NK-92 (cell line): ENCODE data around the gene ESPL1.

ENCODE experiments used
- DNase-seq: peaks from one replicate; lab custom pipeline; 2025; ENCODE audit not compliant: unreplicated experiment; lab: John Stamatoyannopoulos, UW

ESPL1 gene

GRCh38 chr12:53267999-53268629, at the start of gene ESPL1:
ESPL1 (plus strand) TSS chr12:53268299; CDS start chr12:53268767, 468 bp downstream.
- no peak for DNase-seq

GRCh38 chr12:53218551-53219291, 49.4 kb upstream of the ESPL1 start:
- DNase-seq, result no peak

- no peak for DNase-seq
Observed at GRCh38 chr12:53219292-53219955, 48.7 kb upstream of the ESPL1 start.

- no peak for DNase-seq
Observed at GRCh38 chr12:53219956-53220693, 48.0 kb upstream of the ESPL1 start.

GRCh38 chr12:53220694-53221202, 47.4 kb upstream of the ESPL1 start:
- DNase-seq, result no peak

GRCh38 chr12:53221203-53222080, 46.7 kb upstream of the ESPL1 start:
- DNase-seq, result no peak

- no peak for DNase-seq
Observed at GRCh38 chr12:53222170-53222721, 45.9 kb upstream of the ESPL1 start.

- DNase-seq, result no peak
Observed at GRCh38 chr12:53222806-53223261, 45.3 kb upstream of the ESPL1 start.

GRCh38 chr12:53223389-53224060, 44.6 kb upstream of the ESPL1 start:
- DNase-seq, result no peak

- no peak for DNase-seq
Observed at GRCh38 chr12:53224061-53224896, 43.8 kb upstream of the ESPL1 start.

- DNase-seq, result no peak
Observed at GRCh38 chr12:53224897-53225634, 43.0 kb upstream of the ESPL1 start.

GRCh38 chr12:53225635-53226424, 42.3 kb upstream of the ESPL1 start:
- no peak for DNase-seq

- no peak for DNase-seq
Observed at GRCh38 chr12:53226815-53227214, 41.3 kb upstream of the ESPL1 start.

GRCh38 chr12:53227341-53227740, 40.8 kb upstream of the ESPL1 start:
- DNase-seq, result no peak

- no peak for DNase-seq
Observed at GRCh38 chr12:53227836-53228235, 40.3 kb upstream of the ESPL1 start.

GRCh38 chr12:53229454-53229853, 38.6 kb upstream of the ESPL1 start:
- no peak for DNase-seq
